GM21381 (cell line): ENCODE measurements around the gene KRTAP10-3.

Experiments
- ATAC-seq: cut with Tn5 transposase; IDR thresholded peaks from one replicate; pipeline ENCODE4 v1.9.1; 2021; ENCODE audit warnings: mild to moderate bottlenecking, moderate library complexity; ENCODE audit not compliant: unreplicated experiment

KRTAP10-3 gene

DNA sequence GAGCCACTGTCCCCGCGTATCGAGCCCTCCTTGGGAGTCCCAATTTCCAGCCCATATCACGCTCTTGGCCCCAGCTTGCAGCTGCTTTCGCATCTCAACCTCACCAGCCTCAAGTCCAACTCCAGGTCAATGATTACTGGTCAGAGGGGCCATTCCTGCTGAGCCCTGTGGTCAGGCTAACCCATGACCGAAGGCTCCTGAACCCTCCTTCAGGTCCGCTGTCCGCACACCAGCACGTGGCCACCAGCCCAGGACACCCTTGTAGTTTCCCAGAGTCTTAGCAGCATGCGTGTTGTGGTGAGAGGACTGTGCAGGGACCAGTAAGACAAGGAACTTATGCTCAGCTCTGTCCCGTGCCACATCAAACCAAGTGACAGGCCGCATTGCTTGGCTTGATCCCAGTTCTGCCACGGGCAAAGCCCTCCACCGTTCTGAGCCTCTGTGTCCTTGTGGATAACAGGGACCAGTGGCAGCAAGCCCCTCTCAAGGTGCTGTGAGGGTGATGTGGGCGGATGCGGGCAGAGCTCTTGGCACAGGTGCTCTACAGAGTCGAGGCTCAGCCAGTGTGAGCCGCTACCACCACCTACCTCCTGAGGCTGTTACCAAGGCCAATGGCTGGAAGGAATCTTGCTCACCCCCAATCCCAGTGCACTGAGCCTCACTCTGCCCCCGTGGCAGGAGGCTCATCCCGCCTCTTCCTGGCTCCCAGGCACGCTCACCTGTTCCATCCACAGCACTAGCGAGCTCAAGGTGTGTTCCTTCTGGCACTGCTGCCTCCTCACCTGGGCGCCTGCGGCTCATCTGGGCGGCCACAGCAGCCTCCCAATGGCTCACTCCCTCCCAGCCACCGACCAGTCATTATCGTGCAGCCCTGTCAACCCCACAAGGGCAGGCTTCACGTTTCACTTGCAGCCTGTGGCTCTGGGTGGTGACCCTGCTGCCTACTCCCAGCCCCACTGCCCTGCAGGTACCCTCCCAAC is 39.0 kb downstream of the KRTAP10-3 start:
- no peak for ATAC-seq

DNA sequence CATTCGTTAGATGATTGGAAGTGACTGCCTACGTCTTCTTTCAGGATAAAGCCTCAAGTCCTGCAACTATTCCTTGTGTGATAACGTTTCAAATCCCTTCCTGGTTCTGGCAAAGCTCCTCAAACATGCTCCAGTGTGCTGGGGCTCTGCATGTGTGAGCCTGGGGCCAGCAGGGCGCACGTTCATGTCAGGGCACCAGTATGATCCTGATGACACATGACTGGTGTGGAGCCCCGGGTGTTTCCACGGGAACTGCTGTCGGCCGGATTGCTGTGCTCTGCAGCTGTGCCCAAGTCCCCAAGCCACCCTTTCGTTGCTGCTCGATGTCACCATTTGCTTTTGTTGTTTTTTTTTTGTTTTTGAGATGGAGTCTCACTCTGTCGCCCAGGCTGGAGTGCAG is 39.9 kb downstream of the KRTAP10-3 start:
- ATAC-seq: no peak

DNA sequence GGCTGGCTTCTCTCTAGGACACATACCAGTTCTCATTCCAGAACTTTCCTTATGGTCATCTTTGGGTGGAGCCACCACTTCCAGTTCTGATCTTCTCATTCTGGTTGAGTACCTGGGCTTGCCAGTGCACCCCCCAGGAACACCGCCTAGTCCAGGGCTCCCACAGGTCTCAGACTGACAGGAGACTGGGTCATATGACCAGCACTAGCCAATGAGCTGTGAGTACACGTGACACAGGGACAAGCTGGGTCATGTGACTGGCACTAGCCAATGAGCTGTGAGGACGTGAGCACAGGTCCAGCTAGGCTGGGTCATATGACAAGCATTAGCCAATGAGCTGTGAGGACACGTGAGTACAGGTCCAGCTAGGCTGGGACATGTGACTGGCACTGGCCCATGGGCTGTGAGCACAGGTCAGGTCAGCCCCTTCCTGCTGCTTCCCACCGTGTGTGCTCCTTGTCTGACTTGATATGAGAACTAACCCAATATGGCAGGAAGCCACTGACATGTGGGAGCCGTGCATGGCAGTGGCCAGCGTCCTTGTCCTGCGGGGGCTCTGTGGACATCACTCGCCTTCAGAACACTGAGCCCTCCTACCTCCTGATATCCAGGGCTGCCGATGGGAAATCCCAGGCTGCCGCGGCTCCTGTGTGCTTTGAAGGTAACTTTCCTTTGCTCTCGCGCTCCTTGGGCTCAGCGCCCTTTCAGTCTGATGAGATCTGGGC is 41.3 kb downstream of the KRTAP10-3 start:
- no peak for ATAC-seq

DNA sequence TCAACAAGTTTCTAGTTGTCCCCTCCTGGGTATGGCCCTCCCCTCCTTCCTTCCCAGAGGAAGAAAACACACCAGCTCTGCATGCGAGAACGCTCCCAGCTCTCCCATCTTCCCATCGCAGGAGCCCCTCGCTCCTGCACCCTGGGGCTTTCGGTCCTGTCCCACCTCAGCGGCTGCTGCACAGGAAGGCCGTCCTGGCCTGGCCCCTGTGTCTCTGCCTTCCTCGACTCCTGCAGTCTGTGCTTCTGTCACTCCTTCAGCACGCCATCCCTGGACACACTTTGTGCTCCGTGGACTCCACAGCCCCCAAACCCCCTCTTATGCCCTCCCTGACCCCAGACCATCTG is 41.8 kb downstream of the KRTAP10-3 start:
- no peak for ATAC-seq

DNA sequence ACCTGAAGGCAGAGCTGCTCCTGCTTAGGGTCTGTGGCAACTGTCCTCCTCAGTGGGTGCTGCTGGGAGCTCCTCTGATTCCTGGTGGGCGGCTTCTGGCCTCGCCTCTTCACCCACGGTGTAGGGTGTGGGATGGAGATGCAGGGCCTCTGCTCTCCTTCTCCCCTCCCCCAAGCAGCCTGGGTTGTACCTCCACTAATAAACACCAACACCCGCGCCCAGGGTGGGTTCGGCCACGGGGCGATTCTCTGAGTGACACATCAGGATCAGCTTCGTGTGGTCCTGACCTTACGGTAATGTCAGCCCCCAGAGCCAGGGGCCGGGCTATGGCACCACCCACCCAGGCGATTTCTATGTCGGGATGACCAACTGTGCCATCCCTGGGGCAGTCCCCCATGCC is 42.3 kb downstream of the KRTAP10-3 start:
- no peak for ATAC-seq

DNA sequence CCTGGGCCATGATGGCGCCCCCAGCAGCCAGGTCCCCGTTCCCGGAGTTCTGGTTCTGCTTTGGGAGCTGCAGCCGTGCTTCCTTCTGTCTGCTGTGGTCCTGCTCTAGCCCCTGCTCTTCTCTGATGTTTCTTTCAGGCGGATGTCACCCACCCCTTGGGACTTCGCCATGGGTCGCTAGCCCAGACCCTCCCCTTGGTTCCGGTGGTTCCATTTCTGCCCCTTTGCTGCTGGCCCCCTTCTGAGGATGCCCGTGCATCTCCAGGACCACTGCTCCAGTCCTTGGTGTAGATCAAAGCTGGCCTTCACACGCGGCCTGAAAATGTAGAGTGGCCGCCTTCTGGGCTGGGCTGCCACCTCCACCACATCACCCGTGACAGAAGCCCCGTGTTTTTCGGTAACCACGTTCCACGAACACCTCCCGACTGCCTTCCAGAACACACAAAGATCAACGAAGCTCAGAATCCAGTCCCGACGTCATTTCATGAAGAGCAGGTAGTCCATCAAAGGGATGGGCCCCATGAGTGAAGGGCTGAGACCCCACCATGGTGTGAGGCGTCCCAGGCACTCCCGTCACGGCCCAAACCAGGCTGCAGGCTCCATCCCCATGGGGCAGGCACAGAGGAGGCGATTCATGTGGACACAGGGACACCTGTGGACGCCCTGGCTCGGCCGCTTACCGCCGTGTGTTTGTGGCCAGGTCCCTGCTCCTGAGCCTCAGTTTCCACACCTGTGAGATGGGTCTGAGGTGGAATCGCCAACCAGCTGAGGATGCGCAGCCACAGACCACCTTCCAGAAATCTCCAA is 43.0 kb downstream of the KRTAP10-3 start:
- ATAC-seq: no peak

DNA sequence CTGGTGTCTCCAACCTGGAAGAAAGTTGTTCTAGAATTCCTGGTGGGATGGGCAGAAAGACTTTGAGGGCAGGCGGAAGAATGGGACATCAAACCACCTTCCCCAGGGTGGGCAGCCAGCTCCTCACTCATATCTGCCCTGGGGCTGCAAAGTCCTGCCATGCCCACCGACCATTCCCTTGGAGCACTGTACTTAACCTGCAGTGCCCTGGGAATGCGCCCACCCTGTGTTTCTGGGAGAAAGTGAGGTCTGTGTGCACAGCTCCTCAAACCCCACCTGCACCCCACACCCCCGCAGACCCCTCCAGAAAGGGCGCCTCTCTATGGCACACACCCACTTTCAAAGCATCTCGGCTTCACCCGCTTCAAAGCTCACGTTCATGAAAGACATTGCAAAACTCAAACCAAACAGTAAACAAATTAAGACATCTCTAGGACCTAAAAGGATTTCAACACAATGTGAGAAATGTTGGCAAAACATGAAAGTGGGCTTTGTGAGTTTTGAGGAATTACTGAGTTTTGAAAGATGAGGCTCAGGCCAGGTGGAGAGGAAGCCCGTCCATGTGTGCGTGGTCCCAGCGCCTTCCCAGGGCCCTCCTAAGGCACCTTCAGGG is 43.7 kb downstream of the KRTAP10-3 start:
- ATAC-seq: no peak

DNA sequence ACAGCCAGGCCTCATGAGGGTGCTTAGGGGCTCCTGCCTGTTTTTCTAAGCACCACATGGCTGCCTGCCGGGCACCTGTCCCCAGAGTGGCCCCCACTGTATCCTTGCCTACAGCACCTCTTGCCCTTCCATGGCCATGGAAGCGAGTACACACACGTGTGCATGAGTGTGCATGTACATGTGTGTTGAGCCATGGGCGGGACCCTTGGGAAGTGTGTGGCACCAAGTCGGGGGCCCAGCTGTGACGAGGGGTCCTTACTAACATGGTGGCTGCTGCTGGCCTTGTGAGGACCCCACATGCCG is 44.4 kb downstream of the KRTAP10-3 start:
- ATAC-seq: no peak

DNA sequence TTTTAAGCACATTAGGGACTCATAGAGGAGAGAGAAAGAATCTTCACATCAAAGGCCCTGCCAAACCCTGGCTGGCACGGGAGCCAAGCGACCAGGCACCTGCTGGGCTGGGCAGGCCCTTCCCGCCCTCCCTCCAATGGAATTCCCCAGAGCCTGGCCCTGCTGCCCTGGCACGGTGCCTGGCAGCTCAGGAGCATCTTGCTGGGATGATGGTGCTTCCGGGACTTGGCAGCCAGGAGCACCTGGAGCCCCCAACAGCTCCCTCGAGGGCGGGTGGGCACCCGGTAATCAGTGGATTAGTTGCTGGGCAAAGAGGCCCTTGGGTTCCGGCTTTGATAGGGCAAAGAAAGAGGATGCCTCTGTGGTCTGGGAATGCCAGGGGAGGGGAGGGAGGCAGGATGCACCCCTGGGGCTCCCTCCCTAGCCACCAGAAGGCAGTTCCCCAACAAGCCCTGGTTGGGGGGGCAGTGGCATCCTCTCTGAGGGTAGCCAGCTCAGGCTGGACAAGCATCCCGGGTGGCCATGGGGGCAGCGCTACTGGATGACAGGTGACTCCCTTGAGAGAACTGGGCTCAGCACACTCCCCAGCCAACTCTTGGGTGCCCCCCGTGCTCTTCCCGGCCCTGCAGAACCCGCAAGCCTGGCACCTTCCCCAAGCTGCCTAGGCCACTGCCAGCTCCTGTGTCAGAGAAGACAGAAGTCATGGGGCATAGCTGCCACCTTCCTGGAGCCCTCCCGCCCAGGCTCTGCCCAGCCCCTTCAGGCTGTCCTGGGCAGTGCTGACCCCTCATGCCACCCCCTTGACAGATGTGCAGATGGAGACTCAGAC is 45.0 kb downstream of the KRTAP10-3 start:
- no peak for ATAC-seq

DNA sequence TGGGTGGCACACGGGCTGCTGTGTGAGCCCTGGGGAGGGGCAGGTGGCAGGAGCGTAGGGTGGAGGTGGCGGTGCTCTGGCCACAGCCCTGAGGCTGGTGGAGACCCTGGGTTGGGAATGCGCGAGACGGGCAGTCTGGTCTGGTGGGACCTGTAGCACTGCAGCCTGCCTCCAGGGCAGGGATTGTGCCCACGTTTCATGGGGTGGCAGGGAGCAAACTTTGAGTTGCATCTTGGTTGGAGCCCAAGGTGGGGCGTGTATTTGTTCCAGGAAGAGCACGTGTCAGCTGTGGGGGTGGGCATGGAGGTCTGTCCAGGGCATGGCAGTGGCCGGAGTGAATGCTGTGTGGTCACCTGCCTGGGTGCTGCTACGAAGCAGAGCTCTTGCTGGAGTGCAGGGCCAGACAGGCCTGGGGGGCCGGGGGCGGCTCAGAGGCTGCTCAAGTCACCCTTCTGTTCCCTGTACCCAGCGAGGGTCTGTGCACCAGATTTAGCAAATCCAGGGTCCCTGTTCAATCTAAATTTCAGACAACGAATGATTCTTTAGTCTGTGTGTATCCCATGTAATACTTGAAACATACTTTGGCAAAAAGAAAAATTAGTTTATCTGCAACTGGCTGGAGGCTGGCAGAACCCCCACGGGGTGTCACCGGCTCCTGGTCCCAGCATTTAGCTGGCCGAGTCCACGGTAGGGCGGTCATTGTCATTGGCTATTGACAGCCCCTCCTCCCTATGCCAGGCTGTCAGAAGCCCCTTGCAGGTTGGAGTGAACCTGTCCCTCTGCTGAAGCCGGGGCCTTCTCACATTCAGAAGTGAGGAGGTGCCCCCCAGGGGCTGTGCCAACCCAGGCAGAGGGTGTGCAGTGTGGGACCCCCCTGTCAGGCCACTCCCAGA is 45.9 kb downstream of the KRTAP10-3 start:
- no peak for ATAC-seq

DNA sequence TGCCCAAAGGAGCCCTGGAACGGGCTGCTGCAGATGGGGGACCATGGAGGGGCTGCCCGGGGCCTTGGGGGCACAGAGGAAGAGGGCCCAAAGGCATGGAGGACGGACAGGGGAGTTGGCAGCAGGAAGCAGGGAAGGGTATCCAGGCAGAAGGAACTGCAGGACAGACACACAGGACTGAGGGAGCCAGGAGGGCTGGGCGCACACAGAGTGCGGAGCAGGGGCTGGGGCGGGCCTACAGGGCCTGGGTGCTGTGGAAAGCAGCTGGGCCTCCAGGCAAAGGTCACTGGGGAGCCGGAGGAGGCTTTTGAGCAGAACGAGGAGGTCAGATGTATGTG is 46.7 kb downstream of the KRTAP10-3 start:
- no peak for ATAC-seq

DNA sequence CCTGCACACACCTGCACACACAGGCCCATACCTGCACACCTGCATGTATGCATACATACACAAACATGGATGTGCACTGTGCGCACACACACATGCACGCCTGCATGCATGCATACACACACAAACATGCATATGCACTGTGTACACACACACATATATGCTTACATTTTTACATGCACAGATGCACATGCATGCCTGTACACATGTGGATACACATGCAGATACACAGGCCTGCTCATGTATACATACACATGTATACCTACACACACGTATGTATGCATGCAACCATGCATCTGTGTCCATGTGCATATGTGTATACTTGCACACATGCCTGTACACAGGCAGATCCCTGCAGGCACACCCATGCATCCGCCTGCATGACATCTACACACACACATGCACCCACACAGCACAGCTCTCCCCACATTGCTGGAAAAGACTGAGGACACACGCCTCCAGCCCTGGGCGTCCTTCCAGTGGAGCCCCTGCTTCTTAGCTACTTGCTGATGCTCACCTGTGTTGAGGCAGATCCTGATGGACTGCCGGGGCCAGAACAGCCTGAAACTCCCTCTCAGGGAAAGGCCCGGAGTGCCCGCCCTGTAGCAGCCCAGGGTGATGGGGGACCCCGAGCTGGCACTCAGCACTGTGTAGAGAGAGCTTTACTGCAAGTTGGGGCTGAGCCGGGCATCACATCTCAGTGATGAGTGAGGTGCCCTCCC is 47.2 kb downstream of the KRTAP10-3 start:
- ATAC-seq: no peak

DNA sequence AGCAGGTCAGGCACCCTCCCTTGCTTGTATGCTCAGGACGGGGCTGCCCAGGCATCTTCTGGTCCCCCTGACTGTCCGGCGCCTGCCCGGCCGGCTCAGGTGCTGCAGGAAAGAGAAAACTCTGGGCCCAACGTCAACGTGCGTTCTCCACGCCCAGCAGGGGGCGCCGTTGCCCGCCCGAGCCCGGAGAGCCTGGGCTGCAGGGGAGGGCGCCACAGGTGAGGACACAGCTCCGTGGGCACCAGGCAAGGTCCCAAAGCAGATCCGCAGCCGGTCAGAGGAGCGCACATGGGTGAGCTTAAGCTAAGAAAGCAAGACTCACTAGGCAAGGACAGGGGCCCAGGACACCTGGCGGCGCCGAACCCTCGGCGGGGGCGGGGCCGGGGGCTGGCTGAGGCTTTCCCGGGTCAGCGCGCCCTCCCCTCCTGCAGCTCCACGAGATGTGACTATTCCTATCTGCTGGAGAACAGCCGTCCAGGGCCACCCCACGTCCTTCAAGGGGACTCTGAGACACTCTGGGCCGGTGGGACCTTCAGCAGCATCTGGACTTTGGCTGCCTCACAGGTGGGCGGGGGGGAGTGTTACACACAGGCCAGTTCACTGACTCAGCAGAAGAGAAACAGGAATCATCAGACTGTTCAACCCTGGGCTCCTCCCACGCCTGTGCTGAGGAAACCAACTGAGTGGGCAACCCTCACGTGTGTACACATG is 47.9 kb downstream of the KRTAP10-3 start:
- no peak for ATAC-seq

DNA sequence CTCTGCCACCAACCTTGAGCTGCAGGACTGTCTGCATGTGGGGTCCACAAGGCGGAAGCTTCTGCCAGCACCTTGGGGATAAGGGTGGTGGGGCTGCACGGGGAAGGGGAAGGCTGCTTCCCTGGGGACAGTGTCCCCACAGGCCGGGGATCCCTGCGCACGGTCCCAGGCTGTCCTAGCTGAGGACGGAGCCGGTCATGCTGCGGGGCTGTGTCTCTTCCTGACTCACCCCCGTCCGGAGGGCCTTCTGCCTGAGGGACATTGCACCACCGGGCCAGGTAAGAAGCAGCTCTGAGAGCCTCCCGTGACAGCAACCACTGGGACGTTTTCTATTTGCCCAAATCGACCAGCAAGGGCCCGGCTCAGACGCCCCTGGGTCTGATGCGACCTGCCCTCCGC is 48.5 kb downstream of the KRTAP10-3 start:
- no peak for ATAC-seq

DNA sequence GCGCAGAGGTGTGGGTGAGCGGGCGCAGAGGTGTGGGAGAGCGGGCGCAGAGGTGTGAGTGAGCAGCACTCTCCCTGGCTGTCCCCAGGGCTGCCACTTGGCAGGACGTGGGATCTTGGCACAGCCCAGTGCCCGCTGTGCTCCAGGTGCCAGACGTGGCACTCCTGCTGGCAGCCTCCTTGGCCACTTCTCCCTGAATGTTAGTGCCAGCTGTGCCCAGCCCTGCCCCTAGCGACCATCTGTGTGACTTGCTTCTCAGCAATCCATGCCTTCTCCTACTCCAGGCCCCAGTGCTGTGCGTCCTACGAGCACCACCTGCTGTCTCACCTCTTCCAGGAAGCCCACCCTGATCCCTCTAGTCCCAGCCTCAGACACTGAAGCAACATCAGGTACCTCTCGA is 49.1 kb downstream of the KRTAP10-3 start:
- no peak for ATAC-seq

DNA sequence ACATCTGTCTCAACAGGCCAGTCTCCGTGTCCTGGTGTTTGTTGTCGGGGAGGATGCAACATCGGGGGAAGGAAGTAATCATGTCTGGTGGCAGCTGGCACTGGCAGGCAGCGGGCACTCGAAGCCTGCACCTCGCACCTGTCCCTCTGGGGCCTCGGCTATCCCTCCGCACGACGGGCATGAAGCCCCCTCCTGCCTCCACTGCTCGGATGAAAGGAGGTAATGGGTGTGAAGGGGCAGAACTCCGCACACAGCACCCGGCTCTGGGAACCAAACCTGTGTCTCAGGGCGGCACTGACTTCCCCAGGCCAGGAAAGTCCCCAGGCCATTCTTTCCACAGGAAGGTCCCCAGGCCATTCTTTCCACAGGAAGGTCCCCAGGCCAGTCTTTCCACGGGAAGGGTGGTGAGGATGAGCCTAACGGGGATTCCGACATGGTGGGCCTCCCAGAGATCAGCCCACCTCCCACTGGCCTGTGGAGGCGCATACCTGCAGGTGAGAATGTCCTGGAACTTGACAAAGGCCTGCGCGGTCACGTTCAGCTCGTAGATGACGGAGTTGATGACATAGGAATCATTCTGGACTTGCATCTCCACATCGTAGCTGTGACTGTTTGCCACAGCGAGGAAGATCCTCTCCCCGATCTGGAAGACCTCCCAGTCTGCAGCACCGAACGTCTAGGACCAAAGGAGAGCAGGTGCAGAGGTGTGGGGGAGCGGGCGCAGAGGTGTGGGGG is 49.7 kb downstream of the KRTAP10-3 start:
- no peak for ATAC-seq

DNA sequence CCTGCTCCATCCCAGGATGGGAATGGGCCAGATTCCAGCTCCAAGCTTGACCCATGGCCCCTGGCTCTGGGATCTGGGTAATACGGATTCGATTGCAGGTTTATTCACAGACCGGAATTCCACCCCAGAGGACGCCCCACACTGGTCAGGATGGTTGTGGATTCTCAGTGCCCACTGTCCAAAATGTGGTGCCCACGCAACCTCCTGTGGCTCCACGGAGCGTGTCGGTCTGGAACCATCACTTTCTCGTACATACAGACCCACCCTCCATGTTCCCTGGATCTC is 50.2 kb downstream of the KRTAP10-3 start:
- ATAC-seq: no peak
